Measurements from ENCODE around the gene SCP2D1. TPM values are rescaled to one million over a fixed set of nuclear protein-coding genes. Genes with fewer than 3 reads are reported as not detected.

Gene SCP2D1
- total RNA-seq, 2 donors from 2014 or later, result not detected

DNA sequence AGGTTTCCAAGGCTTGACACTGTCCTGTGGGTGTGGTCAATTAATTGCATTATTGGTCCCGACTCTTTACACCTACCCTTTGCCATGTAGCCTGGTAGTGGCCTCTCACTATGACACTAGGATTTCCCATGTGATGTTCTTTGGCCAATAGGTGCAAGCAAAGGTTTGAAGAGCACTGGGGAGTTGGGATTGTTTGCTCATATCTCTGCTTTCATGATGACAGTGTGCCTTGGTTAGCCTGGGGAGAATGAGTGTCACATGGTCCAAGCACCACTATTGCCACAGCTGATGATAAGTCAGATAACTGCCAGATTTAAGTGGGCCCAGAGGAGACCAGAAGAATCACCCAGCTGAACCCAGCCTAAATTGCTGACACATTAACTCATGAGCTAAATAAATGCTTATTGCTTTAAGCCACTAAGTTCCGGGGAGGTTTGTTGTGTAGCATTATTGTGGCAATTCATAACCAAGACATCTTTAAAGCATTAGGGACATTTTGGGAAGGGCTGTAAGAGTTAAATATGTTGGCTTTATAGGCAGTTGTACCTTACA lies 17.2 kb upstream of the SCP2D1 start:
- H3K4me1 ChIP-seq, result peaks cover 12% of the 10 kb centered on the region
- DNase-seq (no peak), ATAC-seq (no peak)
- WGBS, 2 donors, result 92 to 97% methylated on average over 2 of the region's 2 CpGs
- TF ChIP-seq, protein P1, sequence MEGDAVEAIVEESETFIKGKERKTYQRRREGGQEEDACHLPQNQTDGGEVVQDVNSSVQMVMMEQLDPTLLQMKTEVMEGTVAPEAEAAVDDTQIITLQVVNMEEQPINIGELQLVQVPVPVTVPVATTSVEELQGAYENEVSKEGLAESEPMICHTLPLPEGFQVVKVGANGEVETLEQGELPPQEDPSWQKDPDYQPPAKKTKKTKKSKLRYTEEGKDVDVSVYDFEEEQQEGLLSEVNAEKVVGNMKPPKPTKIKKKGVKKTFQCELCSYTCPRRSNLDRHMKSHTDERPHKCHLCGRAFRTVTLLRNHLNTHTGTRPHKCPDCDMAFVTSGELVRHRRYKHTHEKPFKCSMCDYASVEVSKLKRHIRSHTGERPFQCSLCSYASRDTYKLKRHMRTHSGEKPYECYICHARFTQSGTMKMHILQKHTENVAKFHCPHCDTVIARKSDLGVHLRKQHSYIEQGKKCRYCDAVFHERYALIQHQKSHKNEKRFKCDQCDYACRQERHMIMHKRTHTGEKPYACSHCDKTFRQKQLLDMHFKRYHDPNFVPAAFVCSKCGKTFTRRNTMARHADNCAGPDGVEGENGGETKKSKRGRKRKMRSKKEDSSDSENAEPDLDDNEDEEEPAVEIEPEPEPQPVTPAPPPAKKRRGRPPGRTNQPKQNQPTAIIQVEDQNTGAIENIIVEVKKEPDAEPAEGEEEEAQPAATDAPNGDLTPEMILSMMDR (IDR thresholded peaks at IDR 0.05), result no peak
- no peak for TF ChIP-seq POLR2A (IDR thresholded peaks at IDR 0.05)
- intact Hi-C loops (cut with DNase I), result no loop called here
- H3K27ac ChIP-seq, result no peak overlapping the region
- H3K36me3 ChIP-seq (replicated peaks in 1 of 2; ENCODE audit: insufficient read depth in 1 of 2, low read depth in 2 of 2), result no peaks in the 10 kb centered on the region
- no peaks in the 10 kb centered on the region for H3K9me3 ChIP-seq
- no peak overlapping the region for H3K4me3 ChIP-seq
- H3K27me3 ChIP-seq, result no peaks in the 10 kb centered on the region

DNA sequence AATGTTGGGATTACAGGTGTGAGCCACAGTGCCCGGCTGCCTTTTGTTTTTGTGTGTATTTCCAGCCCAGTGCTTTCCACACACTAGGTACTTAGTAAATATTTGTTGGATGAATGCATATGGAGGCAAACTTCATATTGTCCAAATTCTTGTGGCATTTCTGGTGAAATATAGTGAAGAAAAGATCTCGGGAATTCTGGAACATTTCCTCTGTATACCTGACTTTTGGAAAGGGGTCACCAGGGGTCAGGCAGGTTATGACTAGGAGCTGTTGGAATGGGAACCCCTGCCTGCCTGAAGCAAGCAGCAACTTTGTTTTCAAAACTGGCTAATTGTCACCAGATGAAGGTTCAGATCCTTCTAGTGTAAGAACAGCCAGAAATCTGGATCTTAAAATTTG lies 12.1 kb upstream of the SCP2D1 start:
- H3K36me3 ChIP-seq (replicated peaks in 1 of 2; ENCODE audit: insufficient read depth in 1 of 2, low read depth in 2 of 2), result no peaks in the 10 kb centered on the region
- no peaks in the 10 kb centered on the region for H3K4me1 ChIP-seq
- no peak overlapping the region for H3K27ac ChIP-seq
- 65 to 70% methylated on average over 2 of the region's 2 CpGs for WGBS, 2 donors
- TF ChIP-seq, protein P1 (IDR thresholded peaks at IDR 0.05), result no peak
- TF ChIP-seq POLR2A (IDR thresholded peaks at IDR 0.05), result no peak
- H3K4me3 ChIP-seq, result no peak overlapping the region
- no peak for DNase-seq
- intact Hi-C loops (cut with DNase I), result no loop called here
- H3K9me3 ChIP-seq, result no peaks in the 10 kb centered on the region
- no peak for ATAC-seq
- no peaks in the 10 kb centered on the region for H3K27me3 ChIP-seq

DNA sequence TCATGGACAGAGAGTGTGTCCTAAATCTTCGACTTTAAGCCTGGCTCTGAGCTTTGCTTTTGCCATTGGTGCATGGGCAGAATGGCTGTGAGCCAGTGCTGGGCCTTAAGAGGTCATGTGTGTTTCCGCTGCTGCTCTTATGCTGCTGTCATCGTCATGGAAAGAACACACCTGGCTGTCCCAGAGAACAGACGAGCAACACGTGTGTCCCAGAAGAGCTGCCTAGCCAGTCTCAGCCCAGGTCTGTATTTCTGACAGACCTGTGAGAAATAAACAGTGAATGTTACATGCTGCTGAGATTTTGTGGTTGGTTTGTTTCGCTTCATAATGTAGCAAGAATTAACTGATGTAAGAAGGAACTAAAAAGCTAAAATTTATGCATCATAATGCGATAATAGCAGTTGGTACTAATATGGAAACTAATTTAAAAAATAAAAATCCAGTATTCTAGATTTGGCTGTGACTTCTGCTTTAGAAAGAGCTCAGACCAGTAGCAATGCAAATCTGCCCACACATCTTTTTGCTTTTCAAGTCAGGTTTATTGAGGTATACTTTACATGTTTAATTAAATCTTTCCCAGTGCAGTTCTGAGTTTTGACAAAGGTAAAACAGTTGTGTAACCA lies 11.5 kb upstream of the SCP2D1 start:
- DNase-seq, result no peak
- intact Hi-C loops (cut with DNase I), result no loop called here
- no peaks in the 10 kb centered on the region for H3K4me1 ChIP-seq
- H3K9me3 ChIP-seq, result no peaks in the 10 kb centered on the region
- H3K27ac ChIP-seq, result no peak overlapping the region
- no peak for ATAC-seq
- no peaks in the 10 kb centered on the region for H3K27me3 ChIP-seq
- H3K4me3 ChIP-seq, result no peak overlapping the region
- no peaks in the 10 kb centered on the region for H3K36me3 ChIP-seq (replicated peaks in 1 of 2; ENCODE audit: insufficient read depth in 1 of 2, low read depth in 2 of 2)
- WGBS, 2 donors, result 69 to 78% methylated on average over 7 of the region's 7 CpGs
- TF ChIP-seq, protein P1 (IDR thresholded peaks at IDR 0.05), result no peak
- TF ChIP-seq POLR2A (IDR thresholded peaks at IDR 0.05), result no peak

DNA sequence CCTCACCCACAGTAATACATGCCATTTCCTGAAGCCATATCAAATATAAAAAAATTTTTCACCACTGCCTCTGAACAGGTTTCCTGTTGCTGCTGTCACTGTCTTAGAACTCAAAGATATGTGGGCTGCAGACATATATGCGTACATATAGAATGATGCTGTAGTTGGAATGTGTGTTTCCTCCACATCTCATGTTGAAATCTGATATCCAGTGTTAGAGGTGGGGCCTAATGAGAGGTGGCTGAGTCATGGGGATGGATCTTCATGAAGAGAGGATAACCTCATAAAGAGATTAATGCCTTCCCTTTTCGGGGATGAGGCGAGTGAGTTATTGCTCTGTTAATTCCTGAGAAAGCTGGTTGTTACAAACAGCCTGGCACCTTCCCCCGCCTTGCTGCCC lies 7.7 kb upstream of the SCP2D1 start:
- 67 to 80% methylated on average over 4 of the region's 4 CpGs for whole genome bisulfite sequencing, 2 donors
- H3K4me1 ChIP-seq, result no peaks in the 10 kb centered on the region
- no peaks in the 10 kb centered on the region for H3K9me3 ChIP-seq
- no peaks in the 10 kb centered on the region for H3K27me3 ChIP-seq
- intact Hi-C loops (cut with DNase I), result no loop called here
- TF ChIP-seq, protein P1 (IDR thresholded peaks at IDR 0.05), result no peak
- TF ChIP-seq POLR2A (IDR thresholded peaks at IDR 0.05), result no peak
- no peak overlapping the region for H3K27ac ChIP-seq
- no peaks in the 10 kb centered on the region for H3K36me3 ChIP-seq (replicated peaks in 1 of 2; ENCODE audit: insufficient read depth in 1 of 2, low read depth in 2 of 2)
- ATAC-seq, result no peak
- no peak for DNase-seq
- H3K4me3 ChIP-seq, result no peak overlapping the region

DNA sequence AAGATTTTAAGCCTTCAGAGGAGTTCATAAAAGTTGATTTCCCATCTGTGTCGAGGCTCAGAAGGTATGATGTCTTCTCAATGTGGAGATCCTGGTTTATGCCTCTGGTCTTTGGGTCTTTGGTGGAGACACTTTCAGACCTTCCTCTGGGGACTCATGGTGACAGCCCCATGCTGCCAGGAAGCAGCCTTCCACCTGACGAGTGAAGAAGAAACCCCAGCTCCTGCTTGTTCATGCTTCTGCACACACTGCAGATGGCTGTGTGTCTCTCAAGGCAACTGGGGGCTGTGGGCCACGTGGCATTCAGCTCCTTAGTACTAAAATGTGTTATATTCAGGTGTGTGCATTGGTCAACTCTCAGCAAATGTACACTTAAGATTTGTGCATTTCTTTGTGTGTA lies 4.9 kb upstream of the SCP2D1 start:
- Histone ChIP-seq H3K9me3 (no peaks in the 10 kb centered on the region), H3K27me3 (no peaks in the 10 kb centered on the region), H3K4me3 (no peak overlapping the region), H3K27ac (no peak overlapping the region), H3K4me1 (no peaks in the 10 kb centered on the region), H3K36me3 (replicated peaks in 1 of 2; ENCODE audit: insufficient read depth in 1 of 2, low read depth in 2 of 2) (no peaks in the 10 kb centered on the region)
- TF ChIP-seq POLR2A (IDR thresholded peaks at IDR 0.05), result no peak
- TF ChIP-seq, protein P1 (IDR thresholded peaks at IDR 0.05), result no peak
- WGBS, 2 donors, result 40 to 41% methylated on average over 3 of the region's 3 CpGs
- no peak for DNase-seq
- intact Hi-C loops (cut with DNase I), result no loop called here
- no peak for ATAC-seq
